ENCODE measurements around the gene CD69. TPM values are rescaled to one million over a fixed set of nuclear protein-coding genes. Genes with fewer than 3 reads are reported as not detected.

The CD69 gene
- total and polyA plus RNA-seq, 2 donors, result 90.9 to 222 TPM

GRCh38 chr12:9731797-9732196 lies 28.9 kb downstream of the CD69 start:
- Histone ChIP-seq H3K27me3 (ENCODE audit: control insufficient read depth in 2 of 2, insufficient read depth in 1 of 2, low read length in 1 of 2) (no peaks in the 10 kb centered on the region), H3K36me3 (ENCODE audit: control insufficient read depth in 2 of 2, insufficient read depth in 2 of 2, low read length in 1 of 2) (no peaks in the 10 kb centered on the region), H3K27ac (ENCODE audit: low read depth in 1 of 2, low read length in 1 of 2) (peak overlapping the region in 1 of 2 donors; percentile 38), H3K4me1 (ENCODE audit: control insufficient read depth in 2 of 2, insufficient read depth in 2 of 2, low read length in 2 of 2) (no peaks in the 10 kb centered on the region), H3K9me3 (ENCODE audit: control insufficient read depth in 2 of 2, insufficient read depth in 1 of 2, low read length in 1 of 2) (no peaks in the 10 kb centered on the region), H3K4me3 (ENCODE audit: low read length in 2 of 2) (no peak overlapping the region)
- DNase-seq (ENCODE audit: low read depth in 6 of 9, low spot score in 9 of 9), result no peak
- 71% methylated on average over 2 of the region's 2 CpGs for WGBS

GRCh38 chr12:9731393-9731792 lies 29.3 kb downstream of the CD69 start:
- WGBS, result 79% methylated on average over 6 of the region's 6 CpGs
- H3K36me3 ChIP-seq (ENCODE audit: control insufficient read depth in 2 of 2, insufficient read depth in 2 of 2, low read length in 1 of 2), result no peaks in the 10 kb centered on the region
- no peaks in the 10 kb centered on the region for H3K27me3 ChIP-seq (ENCODE audit: control insufficient read depth in 2 of 2, insufficient read depth in 1 of 2, low read length in 1 of 2)
- DNase-seq (ENCODE audit: low read depth in 6 of 9, low spot score in 9 of 9), result no peak
- no peaks in the 10 kb centered on the region for H3K4me1 ChIP-seq (ENCODE audit: control insufficient read depth in 2 of 2, insufficient read depth in 2 of 2, low read length in 2 of 2)
- H3K4me3 ChIP-seq (ENCODE audit: low read length in 2 of 2), result no peak overlapping the region
- H3K9me3 ChIP-seq (ENCODE audit: control insufficient read depth in 2 of 2, insufficient read depth in 1 of 2, low read length in 1 of 2), result no peaks in the 10 kb centered on the region
- peak overlapping the region in 1 of 2 donors; percentile 38 for H3K27ac ChIP-seq (ENCODE audit: low read depth in 1 of 2, low read length in 1 of 2)

- no peaks in the 10 kb centered on the region for H3K36me3 ChIP-seq (ENCODE audit: control insufficient read depth in 2 of 2, insufficient read depth in 2 of 2, low read length in 1 of 2)
- H3K27ac ChIP-seq (ENCODE audit: low read depth in 1 of 2, low read length in 1 of 2), result no peak overlapping the region
- WGBS, result 94% methylated on average over 6 of the region's 6 CpGs
- no peak overlapping the region for H3K4me3 ChIP-seq (ENCODE audit: low read length in 2 of 2)
- no peaks in the 10 kb centered on the region for H3K27me3 ChIP-seq (ENCODE audit: control insufficient read depth in 2 of 2, insufficient read depth in 1 of 2, low read length in 1 of 2)
- H3K9me3 ChIP-seq (ENCODE audit: control insufficient read depth in 2 of 2, insufficient read depth in 1 of 2, low read length in 1 of 2), result no peaks in the 10 kb centered on the region
- H3K4me1 ChIP-seq (ENCODE audit: control insufficient read depth in 2 of 2, insufficient read depth in 2 of 2, low read length in 2 of 2), result no peaks in the 10 kb centered on the region
- no peak for DNase-seq (ENCODE audit: low read depth in 6 of 9, low spot score in 9 of 9)
Observed at GRCh38 chr12:9730591-9730990, 30.1 kb downstream of the CD69 start.

- Histone ChIP-seq H3K4me3 (ENCODE audit: low read length in 2 of 2) (no peak overlapping the region), H3K9me3 (ENCODE audit: control insufficient read depth in 2 of 2, insufficient read depth in 1 of 2, low read length in 1 of 2) (no peaks in the 10 kb centered on the region), H3K36me3 (ENCODE audit: control insufficient read depth in 2 of 2, insufficient read depth in 2 of 2, low read length in 1 of 2) (no peaks in the 10 kb centered on the region), H3K27me3 (ENCODE audit: control insufficient read depth in 2 of 2, insufficient read depth in 1 of 2, low read length in 1 of 2) (no peaks in the 10 kb centered on the region), H3K27ac (ENCODE audit: low read depth in 1 of 2, low read length in 1 of 2) (no peak overlapping the region), H3K4me1 (ENCODE audit: control insufficient read depth in 2 of 2, insufficient read depth in 2 of 2, low read length in 2 of 2) (no peaks in the 10 kb centered on the region)
- WGBS, result 90% methylated on average over 3 of the region's 3 CpGs
- no peak for DNase-seq (ENCODE audit: low read depth in 6 of 9, low spot score in 9 of 9)
Observed at GRCh38 chr12:9730011-9730410, 30.7 kb downstream of the CD69 start.

- no peaks in the 10 kb centered on the region for H3K9me3 ChIP-seq (ENCODE audit: control insufficient read depth in 2 of 2, insufficient read depth in 1 of 2, low read length in 1 of 2)
Observed at GRCh38 chr12:9729082-9729481, 31.6 kb downstream of the CD69 start.

GRCh38 chr12:9727813-9728212 lies 32.9 kb downstream of the CD69 start:
- Histone ChIP-seq H3K27ac (ENCODE audit: low read depth in 1 of 2, low read length in 1 of 2) (no peak overlapping the region), H3K4me1 (ENCODE audit: control insufficient read depth in 2 of 2, insufficient read depth in 2 of 2, low read length in 2 of 2) (no peaks in the 10 kb centered on the region), H3K9me3 (ENCODE audit: control insufficient read depth in 2 of 2, insufficient read depth in 1 of 2, low read length in 1 of 2) (no peaks in the 10 kb centered on the region), H3K4me3 (ENCODE audit: low read length in 2 of 2) (no peak overlapping the region), H3K36me3 (ENCODE audit: control insufficient read depth in 2 of 2, insufficient read depth in 2 of 2, low read length in 1 of 2) (no peaks in the 10 kb centered on the region), H3K27me3 (ENCODE audit: control insufficient read depth in 2 of 2, insufficient read depth in 1 of 2, low read length in 1 of 2) (no peaks in the 10 kb centered on the region)
- DNase-seq (ENCODE audit: low read depth in 6 of 9, low spot score in 9 of 9), result no peak
- WGBS, result 99% methylated on average over 1 of the region's 1 CpG

More at GRCh38 chr12:9729082-9729481, 31.6 kb downstream of the CD69 start:
- Histone ChIP-seq H3K36me3 (ENCODE audit: control insufficient read depth in 2 of 2, insufficient read depth in 2 of 2, low read length in 1 of 2) (no peaks in the 10 kb centered on the region), H3K27me3 (ENCODE audit: control insufficient read depth in 2 of 2, insufficient read depth in 1 of 2, low read length in 1 of 2) (no peaks in the 10 kb centered on the region), H3K4me3 (ENCODE audit: low read length in 2 of 2) (no peak overlapping the region), H3K27ac (ENCODE audit: low read depth in 1 of 2, low read length in 1 of 2) (no peak overlapping the region), H3K4me1 (ENCODE audit: control insufficient read depth in 2 of 2, insufficient read depth in 2 of 2, low read length in 2 of 2) (no peaks in the 10 kb centered on the region)
- DNase-seq (ENCODE audit: low read depth in 6 of 9, low spot score in 9 of 9), result no peak

- Histone ChIP-seq H3K4me3 (ENCODE audit: low read length in 2 of 2) (no peak overlapping the region), H3K27me3 (ENCODE audit: control insufficient read depth in 2 of 2, insufficient read depth in 1 of 2, low read length in 1 of 2) (no peaks in the 10 kb centered on the region), H3K9me3 (ENCODE audit: control insufficient read depth in 2 of 2, insufficient read depth in 1 of 2, low read length in 1 of 2) (no peaks in the 10 kb centered on the region), H3K4me1 (ENCODE audit: control insufficient read depth in 2 of 2, insufficient read depth in 2 of 2, low read length in 2 of 2) (no peaks in the 10 kb centered on the region), H3K36me3 (ENCODE audit: control insufficient read depth in 2 of 2, insufficient read depth in 2 of 2, low read length in 1 of 2) (no peaks in the 10 kb centered on the region), H3K27ac (ENCODE audit: low read depth in 1 of 2, low read length in 1 of 2) (no peak overlapping the region)
- WGBS, result 72% methylated on average over 2 of the region's 2 CpGs
- no peak for DNase-seq (ENCODE audit: low read depth in 6 of 9, low spot score in 9 of 9)
Observed at GRCh38 chr12:9725213-9725870, 35.4 kb downstream of the CD69 start.

GRCh38 chr12:9724023-9724422 lies 36.7 kb downstream of the CD69 start:
- 97% methylated on average over 1 of the region's 1 CpG for WGBS

GRCh38 chr12:9721394-9722092 lies 39.2 kb downstream of the CD69 start:
- 63% methylated on average over 5 of the region's 5 CpGs for WGBS
- no peak overlapping the region for H3K4me3 ChIP-seq (ENCODE audit: low read length in 2 of 2)
- no peaks in the 10 kb centered on the region for H3K4me1 ChIP-seq (ENCODE audit: control insufficient read depth in 2 of 2, insufficient read depth in 2 of 2, low read length in 2 of 2)
- H3K9me3 ChIP-seq (ENCODE audit: control insufficient read depth in 2 of 2, insufficient read depth in 1 of 2, low read length in 1 of 2), result no peaks in the 10 kb centered on the region
- DNase-seq (ENCODE audit: low read depth in 6 of 9, low spot score in 9 of 9), result peak in 1 of 9 donors; percentile 43
- peak overlapping the region in 1 of 2 donors; percentile 38 for H3K27ac ChIP-seq (ENCODE audit: low read depth in 1 of 2, low read length in 1 of 2)
- no peaks in the 10 kb centered on the region for H3K27me3 ChIP-seq (ENCODE audit: control insufficient read depth in 2 of 2, insufficient read depth in 1 of 2, low read length in 1 of 2)
- H3K36me3 ChIP-seq (ENCODE audit: control insufficient read depth in 2 of 2, insufficient read depth in 2 of 2, low read length in 1 of 2), result no peaks in the 10 kb centered on the region

More at GRCh38 chr12:9724023-9724422, 36.7 kb downstream of the CD69 start:
- no peaks in the 10 kb centered on the region for H3K27me3 ChIP-seq (ENCODE audit: control insufficient read depth in 2 of 2, insufficient read depth in 1 of 2, low read length in 1 of 2)
- no peaks in the 10 kb centered on the region for H3K4me1 ChIP-seq (ENCODE audit: control insufficient read depth in 2 of 2, insufficient read depth in 2 of 2, low read length in 2 of 2)
- no peaks in the 10 kb centered on the region for H3K9me3 ChIP-seq (ENCODE audit: control insufficient read depth in 2 of 2, insufficient read depth in 1 of 2, low read length in 1 of 2)
- H3K27ac ChIP-seq (ENCODE audit: low read depth in 1 of 2, low read length in 1 of 2), result no peak overlapping the region
- no peak for DNase-seq (ENCODE audit: low read depth in 6 of 9, low spot score in 9 of 9)
- H3K4me3 ChIP-seq (ENCODE audit: low read length in 2 of 2), result no peak overlapping the region
- no peaks in the 10 kb centered on the region for H3K36me3 ChIP-seq (ENCODE audit: control insufficient read depth in 2 of 2, insufficient read depth in 2 of 2, low read length in 1 of 2)
